A549 (cell line): ENCODE measurements around the gene NFIX. TPM values are rescaled to one million over a fixed set of nuclear protein-coding genes. Genes with fewer than 3 reads are reported as not detected.

Experiments used
- ATAC-seq, 2 experiments: fragments of 200-7000 bp in 1 of 2; fragments of >200 bp in 1 of 2; cut with Nextera tagmentation in 1 of 2; cut with Tn5 transposase in 1 of 2; 3 replicates each; pipeline versions ENCODE4 v1.8.0 to v1.9.1; 2018 to 2020; ENCODE audit warnings: mild to moderate bottlenecking in 1 of 2, moderate library complexity in 1 of 2
- CTCF ChIA-PET: fragments of 300-600 bp; sonication (Branson Sonifier 250); formaldehyde crosslinking; extraction: SDS; loops from one replicate; lab custom pipeline; 2021; ENCODE audit warnings: antibody characterized with exemption, inconsistent platforms; lab: Yijun Ruan, JAX
- POLR2A ChIA-PET: fragments of 350-600 bp; formaldehyde crosslinking; extraction: SDS; loops from one replicate; lab custom pipeline; 2021; ENCODE audit warnings: antibody characterized with exemption, inconsistent platforms; lab: Yijun Ruan, JAX
- DNase-seq, 2 experiments: peaks; one replicate each; pipeline versions ENCODE4 v3.0.0 to v3.0.0-alpha.2; 2011 to 2016; ENCODE audit warnings: low read depth in 1 of 2, low spot score in 1 of 2
- FAIRE-seq: peaks from 2 replicates; lab custom pipeline; 2011; peaks lifted over from hg19 to GRCh38; lab: Jason Lieb, UNC
- H3K27ac ChIP-seq, 2 experiments: fragments of >200 bp; sonication (Bioruptor Twin); formaldehyde crosslinking; 3 replicates each; pipeline ENCODE4 v1.5.1; 2016 to 2017
- H3K4me1 ChIP-seq: fragments of >200 bp; sonication (Bioruptor Twin); formaldehyde crosslinking; 3 replicates; pipeline ENCODE4 v1.6.1; 2016
- H3K4me2 ChIP-seq: fragments of >200 bp; sonication (Bioruptor Twin); formaldehyde crosslinking; 3 replicates; pipeline ENCODE4 v1.6.1; 2016
- H3K4me3 ChIP-seq: fragments of >200 bp; sonication (Bioruptor Twin); formaldehyde crosslinking; 3 replicates; pipeline ENCODE4 v1.5.1; 2016
- H3K9me3 ChIP-seq: fragments of >200 bp; sonication (Bioruptor Twin); formaldehyde crosslinking; 3 replicates; pipeline ENCODE4 v1.6.1; 2016
- CBX2 ChIP-seq: fragments of 200-600 bp; sonication (generic); IDR thresholded peaks from 2 replicates; pipeline ENCODE4 v1.6.1; 2016; ENCODE audit warnings: low read depth, mild to moderate bottlenecking, borderline replicate concordance
- EHF ChIP-seq: fragments of 250-450 bp; sonication (Bioruptor Pico); IDR thresholded peaks from 2 replicates; pipeline ENCODE4 v1.5.0; 2020; ENCODE audit warnings: mild to moderate bottlenecking
- EHMT2 ChIP-seq: fragments of 200-600 bp; sonication (generic); IDR thresholded peaks from 2 replicates; pipeline ENCODE4 v1.6.1; 2016; ENCODE audit warnings: antibody characterized with exemption, low read depth, mild to moderate bottlenecking, moderate library complexity
- EP300 ChIP-seq, 2 experiments: fragments of >200 bp; sonication (Bioruptor Twin); formaldehyde crosslinking; IDR thresholded peaks; 2 replicates in 1 of 2; 3 replicates in 1 of 2; pipeline ENCODE4 v1.6.1; 2016 to 2017
- FOSB ChIP-seq: fragments of 250-450 bp; sonication (Bioruptor Pico); IDR thresholded peaks from 2 replicates; pipeline ENCODE4 v1.5.0; 2020; ENCODE audit warnings: mild to moderate bottlenecking, moderate library complexity
- FOXS1 ChIP-seq: fragments of 250-450 bp; sonication (Bioruptor Pico); IDR thresholded peaks from 2 replicates; pipeline ENCODE4 v1.5.0; 2020; ENCODE audit warnings: mild to moderate bottlenecking, moderate library complexity
- HEYL ChIP-seq: fragments of 250-450 bp; sonication (Bioruptor Pico); IDR thresholded peaks from 2 replicates; pipeline ENCODE4 v1.8.0; 2021; ENCODE audit warnings: mild to moderate bottlenecking, moderate library complexity
- HOXB13 ChIP-seq: fragments of 250-450 bp; sonication (Bioruptor Pico); IDR thresholded peaks from 2 replicates; pipeline ENCODE4 v1.5.0; 2020; ENCODE audit warnings: low read depth, mild to moderate bottlenecking, moderate library complexity
- HOXB5 ChIP-seq: fragments of 250-450 bp; sonication (Bioruptor Pico); IDR thresholded peaks from 2 replicates; pipeline ENCODE4 v1.5.0; 2020; ENCODE audit warnings: mild to moderate bottlenecking, moderate library complexity
- KDM1A ChIP-seq: fragments of 200-600 bp; sonication (generic); IDR thresholded peaks from 2 replicates; pipeline ENCODE4 v1.6.1; 2016; ENCODE audit warnings: low read depth, mild to moderate bottlenecking
- KDM5A ChIP-seq: fragments of 200-600 bp; sonication (generic); IDR thresholded peaks from 2 replicates; pipeline ENCODE4 v1.6.1; 2016; ENCODE audit warnings: antibody characterized with exemption, mild to moderate bottlenecking
- MAZ ChIP-seq: fragments of 150-350 bp; IDR thresholded peaks from 2 replicates; pipeline ENCODE4 v1.6.1; 2014; ENCODE audit warnings: antibody characterized with exemption, low read depth, low read length, borderline replicate concordance
- MYC ChIP-seq: IDR thresholded peaks from 2 replicates; pipeline ENCODE4 v1.6.1; 2012; ENCODE audit warnings: mild to moderate bottlenecking, inconsistent platforms, low read length, improper control_type of control experiment, borderline replicate concordance
- NR3C1 ChIP-seq: fragments of >200 bp; sonication (Bioruptor Twin); formaldehyde crosslinking; IDR thresholded peaks from 3 replicates; pipeline ENCODE4 v1.6.1; 2017
- PHF8 ChIP-seq: fragments of 200-600 bp; sonication (generic); IDR thresholded peaks from 2 replicates; pipeline ENCODE4 v1.6.1; 2016; ENCODE audit warnings: low read depth, mild to moderate bottlenecking, antibody characterized with exemption, moderate library complexity, borderline replicate concordance
- RAD21 ChIP-seq, 2 experiments: fragments of >200 bp in 1 of 2; sonication (Bioruptor Twin) in 1 of 2; formaldehyde crosslinking in 1 of 2; IDR thresholded peaks in 1 of 2; conservative IDR thresholded peaks in 1 of 2; 2 replicates in 1 of 2; 3 replicates in 1 of 2; pipeline ENCODE4 v1.6.1; 2012 to 2018; ENCODE audit warnings: inconsistent platforms in 1 of 2
- RARB ChIP-seq: fragments of 250-450 bp; sonication (Bioruptor Pico); IDR thresholded peaks from 2 replicates; pipeline ENCODE4 v1.8.0; 2021; ENCODE audit warnings: mild to moderate bottlenecking, moderate library complexity
- RFX5 ChIP-seq: fragments of 450-650 bp; IDR thresholded peaks from 2 replicates; pipeline ENCODE4 v1.7.1; 2014; ENCODE audit warnings: antibody characterized with exemption, mild to moderate bottlenecking, moderate library complexity
- ZSCAN20 ChIP-seq: fragments of 250-450 bp; sonication (Bioruptor Pico); IDR thresholded peaks from 2 replicates; pipeline ENCODE4 v1.8.0; 2022; ENCODE audit warnings: mild to moderate bottlenecking, moderate library complexity
- WGBS: methylation state at CpG from one replicate; pipeline ENCODE4 v1.1.6; 2017; ENCODE audit errors: missing lambda C conversion rate; 5-methylcytosine and 5-hydroxymethylcytosine counted together
- polyA plus RNA-seq, 4 experiments: library from polyadenylated mRNA; depleted of rRNA in 3 of 4; stranded (reverse); fragments of >200 nt; fragmentation: RNase III in 1 of 4; extraction: RNeasy Plus Mini Kit Qiagen cat#74134 plus additional on column Dnase treatment in 1 of 4; gene quantifications; 2 replicates in 3 of 4; 3 replicates in 1 of 4; pipeline ENCODE4 v1.2.3, GENCODE V29; 2011 to 2017
- TF ChIP-seq, protein P1 (sequence below): fragments of >200 bp; sonication (Bioruptor Twin); formaldehyde crosslinking; IDR thresholded peaks from 2 replicates; pipeline ENCODE4 v1.6.1; 2016
- TF ChIP-seq, protein P2 (sequence below): fragments of 150-350 bp; IDR thresholded peaks from 2 replicates; pipeline ENCODE4 v1.6.1; 2014; ENCODE audit warnings: low read depth, mild to moderate bottlenecking, low read length
- TF ChIP-seq, protein P3 (sequence below): fragments of 250-450 bp; sonication (Bioruptor Pico); IDR thresholded peaks from 2 replicates; pipeline ENCODE4 v1.5.0; 2020; ENCODE audit warnings: low read depth, mild to moderate bottlenecking, moderate library complexity
- TF ChIP-seq, protein P4 (sequence below): IDR thresholded peaks from 2 replicates; pipeline ENCODE4 v1.6.1; 2012; ENCODE audit warnings: low read depth, borderline replicate concordance
- TF ChIP-seq, protein P5 (sequence below): fragments of >200 bp; sonication (Bioruptor Twin); formaldehyde crosslinking; IDR thresholded peaks from 3 replicates; pipeline ENCODE4 v1.5.1; 2016
- TF ChIP-seq, protein P6 (sequence below): fragments of >200 bp; sonication (Bioruptor Twin); formaldehyde crosslinking; IDR thresholded peaks from 3 replicates; pipeline ENCODE4 v1.6.1; 2016

The NFIX gene
- polyA plus RNA-seq, 2 of the 4 experiments (the other 2 are of a cell fraction): 0.52 to 3.0 TPM

DNA sequence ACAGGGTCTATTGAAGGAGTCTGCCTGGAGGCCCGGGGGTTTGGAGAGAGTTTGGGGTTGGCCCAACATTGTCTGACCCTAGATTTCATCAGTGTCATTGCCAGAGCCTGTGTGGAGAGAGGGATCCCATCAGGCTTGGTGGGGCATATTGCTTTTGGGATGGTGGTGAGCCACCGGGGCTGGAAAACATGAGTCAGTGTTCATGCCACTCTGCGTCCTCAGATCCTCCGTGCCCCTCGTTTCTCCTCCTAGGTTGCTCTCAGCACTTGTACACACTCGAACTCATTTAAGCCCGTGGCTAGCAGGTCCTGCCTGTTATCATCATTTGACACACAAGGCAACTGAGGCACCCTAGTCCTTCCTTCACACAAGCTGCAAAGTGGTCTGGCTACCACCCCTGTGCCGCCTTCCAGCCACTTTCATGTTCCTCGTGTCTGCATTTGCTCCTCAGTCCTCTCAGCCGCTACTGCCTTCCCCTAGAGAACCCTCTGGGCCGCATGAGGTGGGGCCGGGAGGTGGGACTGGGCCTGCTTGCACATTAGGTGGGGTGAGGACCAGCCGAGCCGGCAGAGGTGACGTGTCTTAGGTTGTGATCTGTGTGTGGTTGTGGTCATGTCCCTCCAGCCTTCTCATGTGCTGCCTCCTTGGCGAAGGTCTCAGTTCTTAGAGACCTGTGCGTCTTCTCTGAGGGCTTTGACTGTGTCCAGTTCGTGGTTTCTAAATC lies 126.4 kb downstream of the NFIX start:
- Histone ChIP-seq H3K9me3 (no peaks in the 10 kb centered on the region), H3K27ac (no peak overlapping the region), H3K4me3 (no peak overlapping the region)
- TF ChIP-seq EHF (CRISPR knock-in tag) (no peak), MAZ (no peak), HOXB13 (no peak), RAD21 (conservative IDR thresholded peaks at IDR 0.05 in 1 of 2, IDR thresholded peaks at IDR 0.05 in 1 of 2) (no peak), ZSCAN20 (CRISPR knock-in tag) (no peak), EHMT2 (no peak)
- TF ChIP-seq, protein P1, sequence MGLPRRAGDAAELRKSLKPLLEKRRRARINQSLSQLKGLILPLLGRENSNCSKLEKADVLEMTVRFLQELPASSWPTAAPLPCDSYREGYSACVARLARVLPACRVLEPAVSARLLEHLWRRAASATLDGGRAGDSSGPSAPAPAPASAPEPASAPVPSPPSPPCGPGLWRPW: no peak
- TF ChIP-seq, all 56 proteins: peak for 0
- FAIRE-seq: no peak
- 91% methylated on average over 18 of the region's 18 CpGs for WGBS
- ChIA-PET POLR2A (no interaction called here), CTCF (interaction anchor here (1.2 to 1.4 kb wide), 2 partner anchors 144 to 156 kb away, joined by 3 to 4 read pairs; no protein-coding TSS in a partner anchor)
- DNase-seq: no peak
- H3K4me1 ChIP-seq: peaks cover 16% of the 10 kb centered on the region
- no peak for ATAC-seq
- H3K4me2 ChIP-seq: no peak overlapping the region

DNA sequence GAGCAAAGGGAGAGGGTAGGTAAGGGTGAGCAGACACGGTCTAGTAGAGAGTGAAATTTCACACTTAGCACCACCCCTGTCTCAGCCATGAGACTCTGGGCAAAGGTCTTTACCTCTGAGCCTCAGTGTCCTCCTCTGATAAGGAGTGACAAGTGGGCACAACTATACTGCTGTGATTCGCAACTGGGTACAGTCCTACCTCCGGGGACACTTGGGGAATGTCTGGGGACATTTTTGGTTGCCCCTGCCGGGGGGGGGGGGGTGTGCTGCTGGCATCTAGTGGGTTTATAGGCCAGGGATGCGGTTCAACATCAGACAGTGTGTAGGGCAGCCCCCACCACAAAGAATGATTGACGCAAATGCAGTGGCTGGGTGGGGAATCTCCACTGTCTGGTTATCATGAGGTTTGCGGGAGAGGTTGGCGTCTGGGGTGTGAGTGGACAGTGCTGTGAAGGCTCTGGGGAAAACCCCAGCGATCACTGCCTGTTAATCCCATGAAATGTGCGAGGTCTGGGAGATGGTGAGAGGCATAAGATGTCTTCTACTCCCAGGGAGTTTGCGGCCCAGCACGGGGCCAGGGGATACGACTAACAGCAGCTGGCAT lies 127.1 kb downstream of the NFIX start:
- no peaks in the 10 kb centered on the region for H3K9me3 ChIP-seq
- H3K4me2 ChIP-seq: no peak overlapping the region
- no peak for DNase-seq
- no peak for FAIRE-seq
- H3K4me1 ChIP-seq: peaks cover 16% of the 10 kb centered on the region
- no peak overlapping the region for H3K4me3 ChIP-seq
- H3K27ac ChIP-seq: no peak overlapping the region
- ATAC-seq: no peak
- ChIA-PET CTCF (interaction anchor here (0.5 kb wide), 1 partner anchor 59 kb away, joined by 3 read pairs; no protein-coding TSS in a partner anchor), POLR2A (no interaction called here)
- 85% methylated on average over 10 of the region's 13 CpGs for WGBS
- TF ChIP-seq, protein P2, sequence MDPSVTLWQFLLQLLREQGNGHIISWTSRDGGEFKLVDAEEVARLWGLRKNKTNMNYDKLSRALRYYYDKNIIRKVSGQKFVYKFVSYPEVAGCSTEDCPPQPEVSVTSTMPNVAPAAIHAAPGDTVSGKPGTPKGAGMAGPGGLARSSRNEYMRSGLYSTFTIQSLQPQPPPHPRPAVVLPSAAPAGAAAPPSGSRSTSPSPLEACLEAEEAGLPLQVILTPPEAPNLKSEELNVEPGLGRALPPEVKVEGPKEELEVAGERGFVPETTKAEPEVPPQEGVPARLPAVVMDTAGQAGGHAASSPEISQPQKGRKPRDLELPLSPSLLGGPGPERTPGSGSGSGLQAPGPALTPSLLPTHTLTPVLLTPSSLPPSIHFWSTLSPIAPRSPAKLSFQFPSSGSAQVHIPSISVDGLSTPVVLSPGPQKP: no peak
- no peak for TF ChIP-seq EP300 (IDR thresholded peaks at IDR 0.05)
- no peak for TF ChIP-seq RFX5
- TF ChIP-seq HOXB5 (CRISPR knock-in tag): no peak
- no peak for TF ChIP-seq ZSCAN20 (CRISPR knock-in tag)
- TF ChIP-seq KDM5A: no peak
- TF ChIP-seq FOSB: no peak
- no peak for TF ChIP-seq PHF8
- TF ChIP-seq, protein P3, sequence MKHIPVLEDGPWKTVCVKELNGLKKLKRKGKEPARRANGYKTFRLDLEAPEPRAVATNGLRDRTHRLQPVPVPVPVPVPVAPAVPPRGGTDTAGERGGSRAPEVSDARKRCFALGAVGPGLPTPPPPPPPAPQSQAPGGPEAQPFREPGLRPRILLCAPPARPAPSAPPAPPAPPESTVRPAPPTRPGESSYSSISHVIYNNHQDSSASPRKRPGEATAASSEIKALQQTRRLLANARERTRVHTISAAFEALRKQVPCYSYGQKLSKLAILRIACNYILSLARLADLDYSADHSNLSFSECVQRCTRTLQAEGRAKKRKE (CRISPR knock-in tag): no peak
- no peak for TF ChIP-seq CBX2
- TF ChIP-seq, protein P4, sequence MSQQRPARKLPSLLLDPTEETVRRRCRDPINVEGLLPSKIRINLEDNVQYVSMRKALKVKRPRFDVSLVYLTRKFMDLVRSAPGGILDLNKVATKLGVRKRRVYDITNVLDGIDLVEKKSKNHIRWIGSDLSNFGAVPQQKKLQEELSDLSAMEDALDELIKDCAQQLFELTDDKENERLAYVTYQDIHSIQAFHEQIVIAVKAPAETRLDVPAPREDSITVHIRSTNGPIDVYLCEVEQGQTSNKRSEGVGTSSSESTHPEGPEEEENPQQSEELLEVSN: no peak
- no peak for TF ChIP-seq KDM1A
- no peak for TF ChIP-seq FOXS1 (CRISPR knock-in tag)
- TF ChIP-seq HEYL (CRISPR knock-in tag): no peak
- TF ChIP-seq RARB (CRISPR knock-in tag): no peak
- no peak for TF ChIP-seq MAZ
- TF ChIP-seq, protein P5, sequence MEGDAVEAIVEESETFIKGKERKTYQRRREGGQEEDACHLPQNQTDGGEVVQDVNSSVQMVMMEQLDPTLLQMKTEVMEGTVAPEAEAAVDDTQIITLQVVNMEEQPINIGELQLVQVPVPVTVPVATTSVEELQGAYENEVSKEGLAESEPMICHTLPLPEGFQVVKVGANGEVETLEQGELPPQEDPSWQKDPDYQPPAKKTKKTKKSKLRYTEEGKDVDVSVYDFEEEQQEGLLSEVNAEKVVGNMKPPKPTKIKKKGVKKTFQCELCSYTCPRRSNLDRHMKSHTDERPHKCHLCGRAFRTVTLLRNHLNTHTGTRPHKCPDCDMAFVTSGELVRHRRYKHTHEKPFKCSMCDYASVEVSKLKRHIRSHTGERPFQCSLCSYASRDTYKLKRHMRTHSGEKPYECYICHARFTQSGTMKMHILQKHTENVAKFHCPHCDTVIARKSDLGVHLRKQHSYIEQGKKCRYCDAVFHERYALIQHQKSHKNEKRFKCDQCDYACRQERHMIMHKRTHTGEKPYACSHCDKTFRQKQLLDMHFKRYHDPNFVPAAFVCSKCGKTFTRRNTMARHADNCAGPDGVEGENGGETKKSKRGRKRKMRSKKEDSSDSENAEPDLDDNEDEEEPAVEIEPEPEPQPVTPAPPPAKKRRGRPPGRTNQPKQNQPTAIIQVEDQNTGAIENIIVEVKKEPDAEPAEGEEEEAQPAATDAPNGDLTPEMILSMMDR: no peak
- no peak for TF ChIP-seq NR3C1
- TF ChIP-seq MYC: no peak
- TF ChIP-seq, protein P6, sequence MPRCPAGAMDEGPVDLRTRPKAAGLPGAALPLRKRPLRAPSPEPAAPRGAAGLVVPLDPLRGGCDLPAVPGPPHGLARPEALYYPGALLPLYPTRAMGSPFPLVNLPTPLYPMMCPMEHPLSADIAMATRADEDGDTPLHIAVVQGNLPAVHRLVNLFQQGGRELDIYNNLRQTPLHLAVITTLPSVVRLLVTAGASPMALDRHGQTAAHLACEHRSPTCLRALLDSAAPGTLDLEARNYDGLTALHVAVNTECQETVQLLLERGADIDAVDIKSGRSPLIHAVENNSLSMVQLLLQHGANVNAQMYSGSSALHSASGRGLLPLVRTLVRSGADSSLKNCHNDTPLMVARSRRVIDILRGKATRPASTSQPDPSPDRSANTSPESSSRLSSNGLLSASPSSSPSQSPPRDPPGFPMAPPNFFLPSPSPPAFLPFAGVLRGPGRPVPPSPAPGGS: no peak
